GM18511 (cell line): Measurements from ENCODE around the gene RAP1GAP.

Experiments used
- ATAC-seq: cut with Tn5 transposase; IDR thresholded peaks from one replicate; pipeline ENCODE4 v1.9.1; 2021; ENCODE audit warnings: mild to moderate bottlenecking, moderate library complexity; ENCODE audit not compliant: unreplicated experiment

Gene RAP1GAP

GRCh38 chr1:21630571-21631343 lies 38.4 kb downstream of the RAP1GAP start:
- no peak for ATAC-seq

GRCh38 chr1:21629971-21630370 lies 39.2 kb downstream of the RAP1GAP start:
- no peak for ATAC-seq

- no peak for ATAC-seq
Observed at GRCh38 chr1:21628798-21629393, 40.3 kb downstream of the RAP1GAP start.

GRCh38 chr1:21626921-21627339 lies 42.2 kb downstream of the RAP1GAP start:
- no peak for ATAC-seq

- ATAC-seq = no peak
Observed at GRCh38 chr1:21625390-21626190, 43.6 kb downstream of the RAP1GAP start.

GRCh38 chr1:21624571-21625389 lies 44.4 kb downstream of the RAP1GAP start:
- ATAC-seq = no peak

- no peak for ATAC-seq
Observed at GRCh38 chr1:21623410-21623961, 45.7 kb downstream of the RAP1GAP start.

- no peak for ATAC-seq
Observed at GRCh38 chr1:21622466-21623315, 46.5 kb downstream of the RAP1GAP start.

GRCh38 chr1:21621761-21622436 lies 47.3 kb downstream of the RAP1GAP start:
- ATAC-seq = no peak

- no peak for ATAC-seq
Observed at GRCh38 chr1:21621051-21621450, 48.1 kb downstream of the RAP1GAP start.

GRCh38 chr1:21620496-21620895 lies 48.7 kb downstream of the RAP1GAP start:
- no peak for ATAC-seq

- ATAC-seq = no peak
Observed at GRCh38 chr1:21620011-21620410, 49.1 kb downstream of the RAP1GAP start.

GRCh38 chr1:21619375-21619947 lies 49.7 kb downstream of the RAP1GAP start:
- no peak for ATAC-seq

- no peak for ATAC-seq
Observed at GRCh38 chr1:21618561-21619374, 50.4 kb downstream of the RAP1GAP start.

- no peak for ATAC-seq
Observed at GRCh38 chr1:21618059-21618458, 51.1 kb downstream of the RAP1GAP start.

GRCh38 chr1:21617126-21617738 lies 51.9 kb downstream of the RAP1GAP start:
- no peak for ATAC-seq

- no peak for ATAC-seq
Observed at GRCh38 chr1:21616372-21616771, 52.8 kb downstream of the RAP1GAP start.
